ENCODE data around the gene MTRF1L. TPM values are rescaled to one million over a fixed set of nuclear protein-coding genes. Genes with fewer than 3 reads are reported as not detected.
A peak's percentile ranks its signal among the peaks of the same experiment; 100 is the strongest.

MTRF1L gene
- total RNA-seq, 1 donor from 2014 or later: 31.4 TPM

DNA sequence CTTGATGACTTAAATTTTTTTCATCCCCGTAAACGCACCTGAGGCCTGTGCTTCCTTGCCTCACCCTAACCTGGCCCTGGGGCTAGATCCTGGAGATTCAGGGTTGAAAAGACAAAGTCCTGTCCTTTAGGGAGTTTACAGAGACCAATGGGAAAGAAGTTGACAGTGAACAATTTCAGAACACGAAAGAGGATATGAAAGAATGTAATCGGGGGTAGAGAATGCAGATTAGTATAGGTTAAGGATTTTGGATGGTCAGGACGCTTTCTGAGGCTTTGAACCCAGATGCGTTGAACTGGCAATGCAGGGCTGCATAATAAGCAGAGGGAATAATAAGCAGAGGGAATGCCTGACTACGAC, 18.0 kb downstream of the MTRF1L start:
- H3K27ac Mint-ChIP-seq (ENCODE audit: unreplicated experiment): peak overlapping the region; percentile 85
- H3K4me3 Mint-ChIP-seq (ENCODE audit: unreplicated experiment): peak overlapping the region; percentile 99
- peaks cover 5% of the 10 kb centered on the region for H3K27me3 Mint-ChIP-seq (ENCODE audit: unreplicated experiment)
- no peak for TF ChIP-seq CTCF (IDR thresholded peaks at IDR 0.05; ENCODE audit: partially characterized antibody, unreplicated experiment)
- peaks cover 17% of the 10 kb centered on the region for H3K4me1 Mint-ChIP-seq (ENCODE audit: low read depth, unreplicated experiment)
- no peaks in the 10 kb centered on the region for H3K36me3 Mint-ChIP-seq (ENCODE audit: unreplicated experiment)
- H3K9me3 Mint-ChIP-seq (ENCODE audit: unreplicated experiment): peaks cover 6% of the 10 kb centered on the region
- no peak for DNase-seq

DNA sequence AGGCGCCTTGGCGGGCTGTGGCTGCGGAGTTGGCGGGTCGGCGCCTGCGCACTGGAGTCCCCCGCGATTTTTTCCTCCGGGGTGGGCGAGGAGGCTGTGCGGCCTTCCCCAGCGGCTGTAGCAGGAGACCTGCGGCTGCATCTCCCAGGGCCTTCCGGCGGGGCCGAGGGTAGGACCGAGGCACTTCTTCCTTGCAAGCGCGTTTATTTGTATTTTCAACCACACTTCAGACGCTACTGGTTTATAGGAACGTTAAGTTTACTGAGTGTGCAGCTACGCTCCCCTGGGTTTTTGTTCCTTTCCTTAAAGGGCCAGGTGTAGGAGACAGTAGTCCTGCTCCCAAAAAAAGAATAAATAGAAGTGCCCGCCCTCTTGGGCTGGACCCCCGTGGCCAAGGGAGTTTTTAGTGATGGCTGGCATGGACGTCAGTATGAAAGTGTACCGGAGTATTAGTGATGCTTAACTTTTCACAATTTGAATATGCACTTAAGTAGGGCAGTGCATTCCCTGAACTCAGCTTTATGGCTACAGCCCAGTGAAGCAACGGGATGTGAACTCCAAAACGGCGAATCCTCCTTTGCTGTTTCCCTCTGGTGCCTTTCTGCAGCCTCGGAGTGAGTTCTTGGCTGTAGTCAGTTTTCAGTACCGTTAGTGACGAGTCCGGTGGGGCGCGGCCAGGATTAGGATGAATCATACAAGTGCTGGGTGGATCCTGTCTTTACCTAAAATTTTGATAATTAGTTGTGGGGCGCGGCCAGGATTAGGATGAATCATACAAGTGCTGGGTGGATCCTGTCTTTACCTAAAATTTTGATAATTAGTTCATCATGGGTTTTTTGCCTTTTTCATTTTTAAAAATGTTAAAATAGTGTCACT, 18.6 kb downstream of the MTRF1L start:
- H3K9me3 Mint-ChIP-seq (ENCODE audit: unreplicated experiment): peaks cover 6% of the 10 kb centered on the region
- no peak for TF ChIP-seq CTCF (IDR thresholded peaks at IDR 0.05; ENCODE audit: partially characterized antibody, unreplicated experiment)
- H3K4me3 Mint-ChIP-seq (ENCODE audit: unreplicated experiment): peak overlapping the region; percentile 99
- peaks cover 5% of the 10 kb centered on the region for H3K27me3 Mint-ChIP-seq (ENCODE audit: unreplicated experiment)
- peaks cover 17% of the 10 kb centered on the region for H3K4me1 Mint-ChIP-seq (ENCODE audit: low read depth, unreplicated experiment)
- no peaks in the 10 kb centered on the region for H3K36me3 Mint-ChIP-seq (ENCODE audit: unreplicated experiment)
- peak; percentile 99 for DNase-seq
- H3K27ac Mint-ChIP-seq (ENCODE audit: unreplicated experiment): peak overlapping the region; percentile 85

GRCh38 chr6:152982904-152983636, 19.4 kb downstream of the MTRF1L start, which contains the start of gene FBXO5:
FBXO5 (minus strand) TSS chr6:152983041; CDS start chr6:152982959, 82 bp downstream.
- DNase-seq: peak; percentile 98
- Mint-ChIP-seq H3K36me3 (ENCODE audit: unreplicated experiment) (no peaks in the 10 kb centered on the region), H3K4me3 (ENCODE audit: unreplicated experiment) (peak within 1 kb of the TSS; percentile 99), H3K27me3 (ENCODE audit: unreplicated experiment) (peaks cover 5% of the 10 kb centered on the region), H3K4me1 (ENCODE audit: low read depth, unreplicated experiment) (peaks cover 24% of the 10 kb centered on the region), H3K27ac (ENCODE audit: unreplicated experiment) (peak within 1 kb of the TSS; percentile 87), H3K9me3 (ENCODE audit: unreplicated experiment) (peaks cover 6% of the 10 kb centered on the region)
- no peak for TF ChIP-seq CTCF (IDR thresholded peaks at IDR 0.05; ENCODE audit: partially characterized antibody, unreplicated experiment)

DNA sequence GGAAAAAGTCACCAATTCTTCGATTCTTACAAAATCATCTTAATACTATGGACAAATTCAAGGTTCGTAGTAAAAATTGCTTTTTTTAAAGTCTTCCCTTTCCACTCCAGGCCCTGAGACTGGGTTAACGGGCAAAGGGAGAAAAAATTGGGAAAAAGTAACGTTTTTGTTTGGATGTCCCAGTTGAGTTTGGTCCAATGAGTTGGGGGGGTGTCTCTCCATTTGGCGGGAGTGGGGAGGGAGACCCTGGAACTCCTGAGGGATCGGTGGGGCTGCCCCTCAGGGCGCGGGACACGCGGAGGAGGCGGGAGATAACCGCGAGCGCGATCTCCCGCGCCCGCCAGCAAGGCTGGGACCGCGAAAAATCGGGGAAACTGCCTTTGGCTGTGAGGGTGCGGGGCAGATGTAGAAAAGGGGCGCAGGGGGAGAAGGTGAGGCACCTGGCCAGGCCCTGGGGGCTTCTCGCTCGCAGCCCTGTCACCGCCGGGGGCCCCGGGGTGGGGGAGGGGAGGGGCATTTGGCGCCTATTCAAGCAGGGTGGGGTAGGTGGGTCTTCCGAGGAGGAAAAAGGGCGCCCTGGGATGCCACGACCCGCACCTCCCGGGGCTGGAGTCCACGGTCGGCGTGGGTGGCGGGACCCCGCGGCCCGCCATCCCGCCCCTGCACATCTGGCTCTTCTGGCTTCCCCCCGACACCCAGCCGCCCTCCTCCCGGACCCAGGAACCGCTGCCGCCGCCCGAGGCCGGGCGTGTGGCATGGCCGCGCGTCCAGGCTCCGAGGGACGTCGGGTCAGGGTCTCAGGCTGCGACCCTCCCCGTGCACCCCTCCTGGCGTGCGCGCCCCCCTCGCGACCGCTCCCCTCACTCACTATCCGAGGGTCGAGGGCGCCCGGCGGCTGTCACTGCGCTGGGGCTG, 20.3 kb downstream of the MTRF1L start:
- Mint-ChIP-seq H3K4me3 (ENCODE audit: unreplicated experiment) (peak overlapping the region; percentile 86), H3K36me3 (ENCODE audit: unreplicated experiment) (no peaks in the 10 kb centered on the region), H3K4me1 (ENCODE audit: low read depth, unreplicated experiment) (peaks cover 27% of the 10 kb centered on the region), H3K27me3 (ENCODE audit: unreplicated experiment) (peaks cover 5% of the 10 kb centered on the region), H3K27ac (ENCODE audit: unreplicated experiment) (peak overlapping the region; percentile 34), H3K9me3 (ENCODE audit: unreplicated experiment) (peaks cover 6% of the 10 kb centered on the region)
- DNase-seq: peak; percentile 34
- no peak for TF ChIP-seq CTCF (IDR thresholded peaks at IDR 0.05; ENCODE audit: partially characterized antibody, unreplicated experiment)

All from glutamatergic neuron (in vitro differentiated cells).